K562 (cell line): ENCODE measurements around the gene ABCE1. TPM values are rescaled to one million over a fixed set of nuclear protein-coding genes. Genes with fewer than 3 reads are reported as not detected.

ENCODE experiments used
- ATAC-seq: fragments of 200-7000 bp; cut with Tn5 transposase; 3 replicates; pipeline ENCODE4 v1.9.1; 2020; ENCODE audit warnings: moderate library complexity
- BruUV-seq: library from RNA; stranded (reverse); fragments of 400-500 nt; replicated peaks from 2 replicates; lab custom pipeline; 2021; lab: Mats Ljungman, UMichigan
- CTCF ChIA-PET: fragments of 300-600 bp; formaldehyde crosslinking; extraction: SDS; loops from one replicate; lab custom pipeline; 2021; ENCODE audit warnings: low intra/inter-chr PET ratio; lab: Yijun Ruan, JAX
- POLR2A ChIA-PET: fragments of 300-600, 350-650 bp; sonication (Branson Sonifier 250); formaldehyde crosslinking; extraction: SDS; loops from one replicate; lab custom pipeline; 2021; ENCODE audit warnings: antibody characterized with exemption, inconsistent platforms; lab: Yijun Ruan, JAX
- DNase-seq, 4 experiments: peaks; one replicate each; pipeline versions ENCODE4 v3.0.0 to v3.0.0-alpha.2; 2011 to 2018; ENCODE audit warnings: low spot score in 3 of 4, mixed read lengths in 3 of 4; ENCODE audit errors: extremely low read depth in 1 of 4
- FAIRE-seq: peaks from 2 replicates; lab custom pipeline; 2011; peaks lifted over from hg19 to GRCh38; lab: Jason Lieb, UNC
- H2AFZ ChIP-seq: 2 replicates; pipeline ENCODE4 v1.6.0; 2011; ENCODE audit warnings: low read depth, low read length, control low read depth, inconsistent platforms
- H3K27ac ChIP-seq: fragments of 200-600 bp; 3 replicates; pipeline ENCODE4 v1.8.0; 2011; ENCODE audit warnings: low read depth, mild to moderate bottlenecking, control low read depth, inconsistent platforms, low read length, moderate library complexity, mixed read lengths; ENCODE audit errors: extremely low read depth
- H3K27me3 ChIP-seq, 2 experiments: fragments of 300-600 bp in 1 of 2; 2 replicates in 1 of 2; 3 replicates in 1 of 2; pipeline versions ENCODE4 v1.6.0 to v1.8.0; 2011; ENCODE audit warnings: inconsistent platforms in 2 of 2, low read length in 2 of 2, mild to moderate bottlenecking in 1 of 2, mixed read lengths in 1 of 2, moderate library complexity in 1 of 2; ENCODE audit not compliant: control insufficient read depth in 2 of 2, insufficient read depth in 2 of 2
- H3K36me3 ChIP-seq: fragments of 300-600 bp; 3 replicates; pipeline ENCODE4 v1.8.0; 2011; ENCODE audit warnings: mild to moderate bottlenecking, low read length, inconsistent platforms; ENCODE audit not compliant: control insufficient read depth, insufficient read depth
- H3K4me1 ChIP-seq, 2 experiments: fragments of 200-600 bp in 1 of 2; replicated peaks in 1 of 2; 2 replicates in 1 of 2; 3 replicates in 1 of 2; pipeline versions ENCODE4 v1.5.1 to v1.8.0; 2011; ENCODE audit warnings: inconsistent platforms in 2 of 2, low read length in 2 of 2, mild to moderate bottlenecking in 1 of 2, mixed read lengths in 1 of 2, moderate library complexity in 1 of 2; ENCODE audit not compliant: control insufficient read depth in 2 of 2, insufficient read depth in 2 of 2
- H3K4me2 ChIP-seq: 2 replicates; pipeline ENCODE4 v1.6.1; 2011; ENCODE audit warnings: low read length, control low read depth, inconsistent platforms, mixed read lengths; ENCODE audit not compliant: insufficient read depth
- H3K4me3 ChIP-seq: fragments of 200-600 bp; sonication (generic), shearing (Covaris generic); 2 replicates; pipeline ENCODE4 v1.5.1; 2016; ENCODE audit warnings: control low read depth, inconsistent platforms
- H3K79me2 ChIP-seq: fragments of 200-600 bp; 3 replicates; pipeline ENCODE4 v1.8.0; 2011; ENCODE audit warnings: low read length, inconsistent platforms; ENCODE audit not compliant: control insufficient read depth, insufficient read depth
- H3K9ac ChIP-seq, 2 experiments: 2 replicates each; pipeline versions ENCODE4 v1.6.0 to v1.6.1; 2011; ENCODE audit warnings: low read depth in 2 of 2, low read length in 2 of 2, control low read depth in 1 of 2, inconsistent platforms in 1 of 2, mild to moderate bottlenecking in 1 of 2, mixed read lengths in 1 of 2; ENCODE audit not compliant: insufficient read depth in 1 of 2
- H3K9me1 ChIP-seq: one replicate; pipeline ENCODE4 v1.6.0; 2011; ENCODE audit warnings: inconsistent platforms, mild to moderate bottlenecking, low read length, moderate library complexity; ENCODE audit not compliant: control insufficient read depth, insufficient read depth
- H3K9me3 ChIP-seq: replicated peaks from 2 replicates; pipeline ENCODE4 v1.5.1; 2011; ENCODE audit warnings: low read depth, low read length, inconsistent platforms; ENCODE audit not compliant: control insufficient read depth, insufficient read depth
- H4K20me1 ChIP-seq: replicated peaks from 2 replicates; pipeline ENCODE4 v1.6.1; 2011; ENCODE audit warnings: low read length, inconsistent platforms, mixed read lengths; ENCODE audit not compliant: control insufficient read depth, insufficient read depth
- ELF1 ChIP-seq: fragments of 200-800 bp; sonication (Bioruptor generic); IDR thresholded peaks from 2 replicates; pipeline ENCODE4 v1.6.1; 2016; ENCODE audit warnings: missing genetic modification characterization, missing compliant biosample characterization
- ETS1 ChIP-seq: conservative IDR thresholded peaks from 2 replicates; pipeline ENCODE4 v1.6.1; 2011; ENCODE audit warnings: low read depth, mild to moderate bottlenecking, low read length; ENCODE audit not compliant: control insufficient read depth
- NCOA4 ChIP-seq: fragments of 450-650 bp; IDR thresholded peaks from 2 replicates; pipeline ENCODE4 v1.6.1; 2018; ENCODE audit warnings: mild to moderate bottlenecking; ENCODE audit not compliant: partially characterized antibody
- ZNF407 ChIP-seq: fragments of 450-650 bp; IDR thresholded peaks from 2 replicates; pipeline ENCODE4 v1.6.1; 2016; ENCODE audit warnings: low read depth
- ZNF586 ChIP-seq: fragments of 450-650 bp; formaldehyde crosslinking; conservative IDR thresholded peaks from 2 replicates; pipeline ENCODE4 v1.4.0; 2020; ENCODE audit warnings: mild to moderate bottlenecking, moderate library complexity
- WGBS: fragments of 100-300 bp; shearing (Covaris generic); methylation state at CpG from one replicate; pipeline ENCODE4 v1.1.6; 2016; ENCODE audit warnings: low coverage, mixed read lengths; ENCODE audit not compliant: insufficient coverage; ENCODE audit errors: missing lambda C conversion rate; 5-methylcytosine and 5-hydroxymethylcytosine counted together
- in situ Hi-C: fragments of 300-500 bp; cut with MboI; formaldehyde crosslinking; loops from 4 replicates; pipeline ENCODE4 v1.15.0; 2018; ENCODE audit warnings: inconsistent platforms, mixed read lengths
- intact Hi-C: fragments of 100-400 bp; cut with micrococcal nuclease; formaldehyde crosslinking; loops from 2 replicates; pipeline ENCODE4 v1.14.2; 2022
- polyA plus RNA-seq, 8 experiments: library from polyadenylated mRNA; depleted of rRNA in 4 of 8; stranded (reverse) in 5 of 8; unstranded in 3 of 8; fragments of >200 nt; fragmentation: Nextera tagmentation in 2 of 8; fragmentation: Illumina TruSeq in 1 of 8; extraction: Ambion mirVana in 2 of 8; extraction: Trizol in 1 of 8; gene quantifications; 2 replicates each; pipeline versions ENCODE4 v1.2.1 to v1.2.3, GENCODE V29; 2011 to 2014; ENCODE audit warnings: inconsistent platforms in 1 of 8, missing spikeins in 1 of 8
- total RNA-seq, 7 experiments: library from RNA; depleted of rRNA in 6 of 7; stranded (reverse); fragments of >200 nt in 6 of 7; fragmentation: Illumina TruSeq in 2 of 7; extraction: Trizol in 2 of 7; gene quantifications; 2 replicates each; pipeline versions ENCODE4 v1.2.1 to v1.2.3, GENCODE V29; 2011 to 2021; ENCODE audit warnings: low replicate concordance in 1 of 7

ABCE1 gene
- total and polyA plus RNA-seq, 9 of the 15 experiments (the other 6 are each of a cell fraction or from before 2014, with no cell fraction given), result 134 to 256 (median 169) TPM

- Histone ChIP-seq H3K9me1 (no peaks in the 10 kb centered on the region), H3K36me3 (peaks cover 88% of the 10 kb centered on the region), H3K9ac (no peak overlapping the region), H3K9me3 (no peaks in the 10 kb centered on the region), H3K4me1 (no peaks in the 10 kb centered on the region), H3K79me2 (peaks cover 15% of the 10 kb centered on the region), H3K27ac (no peak overlapping the region), H3K4me2 (no peak overlapping the region), H3K4me3 (no peak overlapping the region), H4K20me1 (no peaks in the 10 kb centered on the region), H3K27me3 (no peaks in the 10 kb centered on the region), H2AFZ (no peak overlapping the region)
- BruUV-seq, result no TSS peak
- CTCF ChIA-PET, result no interaction called here
- intact Hi-C loops, result loop anchor here (10.0 kb wide), 1 partner anchor 458 kb away; the partner anchor contains the start of gene MMAA
- FAIRE-seq (no peak), DNase-seq (no peak), ATAC-seq (no peak)
- WGBS, result 93% methylated on average over 2 of the region's 2 CpGs
- in situ Hi-C loops, result no loop called here
- POLR2A ChIA-PET, result no interaction called here
- TF ChIP-seq ELF1 (tag), result no peak
- TF ChIP-seq ZNF586, result no peak
- no peak for TF ChIP-seq ZNF407
- no peak for TF ChIP-seq NCOA4
- no peak for TF ChIP-seq ETS1
These were observed 58.9 kb downstream of the ABCE1 start for GRCh38 chr4:145156986-145157385.
